SHP77 treated with DMSO at 0.1 percent for 48 hours (cell line): ENCODE measurements around the gene KCNJ10.
A peak's percentile ranks its signal among the peaks of the same experiment; 100 is the strongest.
"Not testable (repeated sequence)": the region's sequence is repeated elsewhere in the genome, so short reads cannot be mapped to it uniquely, and the experiment has no call there.

Source experiments
- DNase-seq: peaks from one replicate; lab custom pipeline; 2025; lab: John Stamatoyannopoulos, UW

Gene KCNJ10

GRCh38 chr1:160069460-160070231, at the start of gene KCNJ10:
TSS of gene KCNJ10 (minus strand) at chr1:160070160. CDS start at chr1:160042532, 27,628 bp downstream.
- DNase-seq = no peak

GRCh38 chr1:160118928-160119327, 49.0 kb upstream of the KCNJ10 start:
- DNase-seq = no peak

- no peak for DNase-seq
Observed at GRCh38 chr1:160117709-160118183, 47.8 kb upstream of the KCNJ10 start.

GRCh38 chr1:160117300-160117699, 47.3 kb upstream of the KCNJ10 start:
- DNase-seq = no peak

- DNase-seq = no peak
Observed at GRCh38 chr1:160116283-160117147, 46.6 kb upstream of the KCNJ10 start.

GRCh38 chr1:160115545-160116282, 45.8 kb upstream of the KCNJ10 start, which contains the start of gene ATP1A2:
TSS of gene ATP1A2 (plus strand) at chr1:160115759. CDS start at chr1:160115862, 103 bp downstream.
- DNase-seq = no peak

GRCh38 chr1:160114085-160114484, 44.1 kb upstream of the KCNJ10 start:
- DNase-seq = no peak

GRCh38 chr1:160113407-160113806, 43.4 kb upstream of the KCNJ10 start:
- DNase-seq = no peak

GRCh38 chr1:160112357-160112756, 42.4 kb upstream of the KCNJ10 start:
- DNase-seq = no peak

- DNase-seq = not testable (repeated sequence)
Observed at GRCh38 chr1:160111462-160111861, 41.5 kb upstream of the KCNJ10 start.

GRCh38 chr1:160109686-160110085, 39.7 kb upstream of the KCNJ10 start:
- no peak for DNase-seq

- no peak for DNase-seq
Observed at GRCh38 chr1:160108888-160109662, 39.1 kb upstream of the KCNJ10 start.

GRCh38 chr1:160107512-160107911, 37.6 kb upstream of the KCNJ10 start:
- DNase-seq = no peak

- DNase-seq = no peak
Observed at GRCh38 chr1:160105155-160105554, 35.2 kb upstream of the KCNJ10 start.

- no peak for DNase-seq
Observed at GRCh38 chr1:160104486-160104885, 34.5 kb upstream of the KCNJ10 start.

- DNase-seq = no peak
Observed at GRCh38 chr1:160103658-160104408, 33.9 kb upstream of the KCNJ10 start.

GRCh38 chr1:160101717-160102522, 32.0 kb upstream of the KCNJ10 start:
- no peak for DNase-seq

GRCh38 chr1:160101037-160101716, 31.2 kb upstream of the KCNJ10 start:
- DNase-seq = peak; percentile 22

- no peak for DNase-seq
Observed at GRCh38 chr1:160099716-160100375, 29.9 kb upstream of the KCNJ10 start.
